ENCODE measurements around the gene OCA2.

GRCh38 chr15:27842526-27842925, 256.6 kb downstream of the OCA2 start:
- TF ChIP-seq CTCF (IDR thresholded peaks at IDR 0.05; ENCODE audit: poor library complexity, severe bottlenecking) (no peak), EZH2 (IDR thresholded peaks at IDR 0.05; ENCODE audit: borderline replicate concordance, insufficient read depth, low read length, poor library complexity, severe bottlenecking) (no peak), REST (IDR thresholded peaks at IDR 0.05; ENCODE audit: borderline replicate concordance) (no peak), TAF1 (IDR thresholded peaks at IDR 0.05; ENCODE audit: low read depth) (no peak), RAD21 (conservative IDR thresholded peaks at IDR 0.05) (no peak)

All from neural cell (in vitro differentiated cells).